ENCODE measurements around the gene RBMY1A1. TPM values are rescaled to one million over a fixed set of nuclear protein-coding genes. Genes with fewer than 3 reads are reported as not detected.
"Not testable (repeated sequence)": the region's sequence is repeated elsewhere in the genome, so short reads cannot be mapped to it uniquely, and the experiment has no call there.

RBMY1A1 gene
- total RNA-seq, result not detected

DNA sequence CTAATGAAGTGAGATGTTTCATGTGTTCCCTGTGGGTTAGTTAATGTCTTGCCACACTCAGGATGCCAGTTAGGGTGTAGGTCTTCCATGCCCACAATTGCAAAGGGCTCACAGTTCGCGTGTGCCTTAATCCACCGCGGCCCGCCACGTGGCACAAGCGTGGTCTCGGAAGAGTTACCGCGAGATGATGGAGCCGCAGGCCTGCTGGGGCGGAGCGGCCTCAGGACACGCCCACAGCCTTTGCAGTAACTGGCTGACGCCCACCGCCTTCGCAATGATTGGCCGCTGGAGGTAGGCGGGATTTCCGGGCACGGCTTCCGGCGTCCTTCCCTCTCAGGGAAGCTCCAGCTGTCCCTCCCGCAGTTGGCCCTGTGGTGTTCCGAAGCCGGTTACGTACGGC lies at the start of gene RBMY1A1:
TSS of gene RBMY1A1 (plus strand) at position 301 of the 400 bp plus-strand sequence. CDS start 2,013 bp downstream, outside the sequence.
- H3K36me3 ChIP-seq; H3K4me1 ChIP-seq; DNase-seq; H3K27ac ChIP-seq; H3K4me3 ChIP-seq; H3K27me3 ChIP-seq; intact Hi-C loops (cut with DNase I; ENCODE audit: low total_unique reads); H3K9me3 ChIP-seq: not testable (repeated sequence)

DNA sequence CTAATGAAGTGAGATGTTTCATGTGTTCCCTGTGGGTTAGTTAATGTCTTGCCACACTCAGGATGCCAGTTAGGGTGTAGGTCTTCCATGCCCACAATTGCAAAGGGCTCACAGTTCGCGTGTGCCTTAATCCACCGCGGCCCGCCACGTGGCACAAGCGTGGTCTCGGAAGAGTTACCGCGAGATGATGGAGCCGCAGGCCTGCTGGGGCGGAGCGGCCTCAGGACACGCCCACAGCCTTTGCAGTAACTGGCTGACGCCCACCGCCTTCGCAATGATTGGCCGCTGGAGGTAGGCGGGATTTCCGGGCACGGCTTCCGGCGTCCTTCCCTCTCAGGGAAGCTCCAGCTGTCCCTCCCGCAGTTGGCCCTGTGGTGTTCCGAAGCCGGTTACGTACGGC lies 23.6 kb upstream of the RBMY1A1 start, which contains the start of gene RBMY1B:
TSS of gene RBMY1B (plus strand) at position 301 of the 400 bp plus-strand sequence. CDS start 2,013 bp downstream, outside the sequence.
- H3K4me1 ChIP-seq; H3K27me3 ChIP-seq; DNase-seq; H3K4me3 ChIP-seq; H3K27ac ChIP-seq; H3K36me3 ChIP-seq; intact Hi-C loops (cut with DNase I; ENCODE audit: low total_unique reads); H3K9me3 ChIP-seq: not testable (repeated sequence)

DNA sequence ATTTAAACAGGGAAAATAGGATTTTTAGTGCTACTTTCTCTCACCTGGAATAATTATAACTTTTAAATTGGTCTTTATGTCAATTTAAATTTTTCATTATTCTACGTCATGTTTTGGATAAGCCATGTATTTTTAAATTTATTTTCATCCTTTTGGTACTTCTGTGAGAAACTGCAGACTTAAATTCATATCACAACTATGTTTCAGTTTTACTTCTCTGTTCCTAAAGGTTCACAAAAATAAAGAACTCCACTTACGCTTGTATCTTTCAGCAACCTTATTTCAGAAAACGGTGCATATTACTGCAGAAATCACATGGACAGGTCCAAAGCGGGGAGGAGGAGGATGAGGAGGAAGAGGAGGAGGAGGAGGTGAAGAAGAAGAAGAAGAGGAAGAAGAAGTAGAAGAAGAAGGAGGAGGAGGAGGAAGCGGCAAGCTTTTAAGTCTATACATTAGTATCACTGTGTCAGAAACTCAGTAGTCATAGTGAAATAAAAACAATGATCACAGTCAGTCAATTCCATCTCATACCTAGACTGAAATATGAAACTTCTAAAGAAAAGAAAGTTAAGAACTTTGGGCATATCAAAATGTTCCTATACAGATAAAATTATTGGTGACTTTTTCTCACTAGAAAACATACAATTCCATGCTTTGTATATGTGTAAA lies 24.8 kb downstream of the RBMY1A1 start:
- H3K9me3 ChIP-seq; H3K4me3 ChIP-seq; DNase-seq; H3K27me3 ChIP-seq; H3K27ac ChIP-seq; H3K4me1 ChIP-seq; intact Hi-C loops (cut with DNase I; ENCODE audit: low total_unique reads); H3K36me3 ChIP-seq: not testable (repeated sequence)

DNA sequence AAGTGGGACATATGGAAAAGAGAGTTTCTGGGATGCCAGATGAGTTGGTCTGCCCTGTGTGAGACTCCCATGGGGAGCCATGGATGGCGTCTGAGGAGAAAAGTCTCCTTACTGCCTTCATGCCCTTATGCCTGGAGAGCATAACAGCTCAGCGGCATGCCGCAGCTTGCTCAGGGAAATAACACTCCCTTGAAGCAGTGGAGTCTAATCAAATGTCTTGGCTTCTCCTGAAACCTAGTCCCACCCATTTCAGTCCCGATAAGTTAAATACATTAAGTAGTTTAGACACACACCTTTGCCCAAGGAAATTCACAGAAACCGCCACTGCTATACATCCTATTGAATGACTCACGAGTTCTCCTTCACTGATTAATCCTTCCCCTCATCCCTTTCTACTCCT lies 50.8 kb downstream of the RBMY1A1 start:
- Histone ChIP-seq H3K27ac (no peak overlapping the region), H3K36me3 (no peaks in the 10 kb centered on the region), H3K4me3 (no peak overlapping the region), H3K4me1 (no peaks in the 10 kb centered on the region), H3K27me3 (no peaks in the 10 kb centered on the region), H3K9me3 (no peaks in the 10 kb centered on the region)
- TF ChIP-seq POLR2A (IDR thresholded peaks at IDR 0.05), result no peak
- TF ChIP-seq, protein P1, sequence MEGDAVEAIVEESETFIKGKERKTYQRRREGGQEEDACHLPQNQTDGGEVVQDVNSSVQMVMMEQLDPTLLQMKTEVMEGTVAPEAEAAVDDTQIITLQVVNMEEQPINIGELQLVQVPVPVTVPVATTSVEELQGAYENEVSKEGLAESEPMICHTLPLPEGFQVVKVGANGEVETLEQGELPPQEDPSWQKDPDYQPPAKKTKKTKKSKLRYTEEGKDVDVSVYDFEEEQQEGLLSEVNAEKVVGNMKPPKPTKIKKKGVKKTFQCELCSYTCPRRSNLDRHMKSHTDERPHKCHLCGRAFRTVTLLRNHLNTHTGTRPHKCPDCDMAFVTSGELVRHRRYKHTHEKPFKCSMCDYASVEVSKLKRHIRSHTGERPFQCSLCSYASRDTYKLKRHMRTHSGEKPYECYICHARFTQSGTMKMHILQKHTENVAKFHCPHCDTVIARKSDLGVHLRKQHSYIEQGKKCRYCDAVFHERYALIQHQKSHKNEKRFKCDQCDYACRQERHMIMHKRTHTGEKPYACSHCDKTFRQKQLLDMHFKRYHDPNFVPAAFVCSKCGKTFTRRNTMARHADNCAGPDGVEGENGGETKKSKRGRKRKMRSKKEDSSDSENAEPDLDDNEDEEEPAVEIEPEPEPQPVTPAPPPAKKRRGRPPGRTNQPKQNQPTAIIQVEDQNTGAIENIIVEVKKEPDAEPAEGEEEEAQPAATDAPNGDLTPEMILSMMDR (IDR thresholded peaks at IDR 0.05), result no peak
- DNase-seq, result no peak
- intact Hi-C loops (cut with DNase I; ENCODE audit: low total_unique reads), result no loop called here

DNA sequence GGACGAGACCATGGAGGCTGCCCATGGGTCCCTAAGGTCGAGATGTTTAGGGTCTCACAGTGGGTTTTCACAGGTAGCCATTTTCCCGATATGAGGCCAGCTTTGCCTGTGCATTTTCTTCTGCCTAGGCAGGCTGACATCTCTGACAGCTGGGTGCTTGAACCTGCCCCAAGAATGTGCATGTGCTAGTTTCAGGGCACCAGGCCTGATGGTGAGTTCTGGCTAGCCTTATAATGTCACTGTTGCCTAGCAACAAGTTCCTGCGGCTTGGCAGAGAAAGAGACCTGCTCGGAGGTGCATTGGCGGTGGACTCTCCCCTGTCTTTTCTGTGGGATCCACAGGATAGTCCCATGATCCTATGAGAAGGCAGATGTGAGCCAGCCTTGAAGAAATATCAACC lies 51.8 kb downstream of the RBMY1A1 start:
- intact Hi-C loops (cut with DNase I; ENCODE audit: low total_unique reads), result not testable (repeated sequence)

DNA sequence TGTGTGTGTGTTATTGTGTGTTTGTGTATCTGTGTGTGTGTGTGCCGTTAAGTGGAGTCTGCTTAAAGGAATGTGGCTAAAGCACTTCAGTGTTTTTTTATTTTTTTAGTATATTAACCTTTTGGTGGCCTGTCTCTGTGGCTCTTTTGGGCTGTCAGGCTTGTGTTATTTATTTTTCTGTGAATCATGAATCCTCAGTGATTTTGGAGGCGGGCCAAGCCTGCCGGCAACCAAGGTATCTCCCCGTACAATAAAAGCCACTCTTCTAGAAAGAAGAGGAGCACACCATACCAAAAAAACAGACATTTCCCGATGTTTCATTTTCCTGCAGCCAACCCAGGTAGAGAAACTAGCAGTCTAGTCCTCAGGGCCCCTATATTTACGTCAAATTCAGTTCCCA lies 57.4 kb downstream of the RBMY1A1 start:
- Histone ChIP-seq H3K36me3 (no peaks in the 10 kb centered on the region), H3K4me1 (no peaks in the 10 kb centered on the region), H3K27me3 (no peaks in the 10 kb centered on the region), H3K4me3 (no peak overlapping the region), H3K27ac (no peak overlapping the region), H3K9me3 (no peaks in the 10 kb centered on the region)
- TF ChIP-seq, protein P1 (IDR thresholded peaks at IDR 0.05), result no peak
- TF ChIP-seq POLR2A (IDR thresholded peaks at IDR 0.05), result no peak
- intact Hi-C loops (cut with DNase I; ENCODE audit: low total_unique reads), result no loop called here
- DNase-seq, result no peak

More for the DNA sequence above, 51.8 kb downstream of the RBMY1A1 start:
- not testable (repeated sequence) for H3K36me3 ChIP-seq, H3K27ac ChIP-seq, H3K9me3 ChIP-seq, DNase-seq, H3K4me3 ChIP-seq, H3K4me1 ChIP-seq, H3K27me3 ChIP-seq

DNA sequence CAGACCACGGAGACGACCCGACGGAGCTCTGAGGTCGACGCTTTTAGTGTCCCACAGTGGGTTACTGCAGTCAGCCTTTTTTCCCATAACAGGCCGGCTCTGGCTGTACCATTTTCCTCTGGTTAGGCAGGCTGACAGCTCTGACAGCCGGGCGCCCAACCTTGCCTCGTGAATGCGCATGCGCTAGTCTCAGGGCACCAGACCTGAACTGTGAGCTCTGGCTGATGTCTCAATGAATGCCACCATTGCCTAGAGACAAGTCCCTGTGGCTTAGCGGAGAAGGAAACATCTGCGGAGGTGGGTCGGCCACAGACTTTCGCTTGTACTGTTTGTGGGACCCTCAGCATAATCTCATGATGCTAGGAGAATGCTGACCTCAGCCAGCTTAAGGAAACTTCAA lies 61.6 kb downstream of the RBMY1A1 start:
- not testable (repeated sequence) for H3K4me3 ChIP-seq, DNase-seq

More for the DNA sequence above, 61.6 kb downstream of the RBMY1A1 start:
- H3K27me3 ChIP-seq; H3K9me3 ChIP-seq; H3K27ac ChIP-seq; H3K36me3 ChIP-seq; intact Hi-C loops (cut with DNase I; ENCODE audit: low total_unique reads); H3K4me1 ChIP-seq: not testable (repeated sequence)

Other genes starting within 250 kb of the RBMY1A1 start
- gene RBMY1B, start 23.5 kb upstream of the RBMY1A1 start, total RNA-seq, result not detected

All from uterus (tissue), 4 donors.